ENCODE results near the gene KRT34.

DNA sequence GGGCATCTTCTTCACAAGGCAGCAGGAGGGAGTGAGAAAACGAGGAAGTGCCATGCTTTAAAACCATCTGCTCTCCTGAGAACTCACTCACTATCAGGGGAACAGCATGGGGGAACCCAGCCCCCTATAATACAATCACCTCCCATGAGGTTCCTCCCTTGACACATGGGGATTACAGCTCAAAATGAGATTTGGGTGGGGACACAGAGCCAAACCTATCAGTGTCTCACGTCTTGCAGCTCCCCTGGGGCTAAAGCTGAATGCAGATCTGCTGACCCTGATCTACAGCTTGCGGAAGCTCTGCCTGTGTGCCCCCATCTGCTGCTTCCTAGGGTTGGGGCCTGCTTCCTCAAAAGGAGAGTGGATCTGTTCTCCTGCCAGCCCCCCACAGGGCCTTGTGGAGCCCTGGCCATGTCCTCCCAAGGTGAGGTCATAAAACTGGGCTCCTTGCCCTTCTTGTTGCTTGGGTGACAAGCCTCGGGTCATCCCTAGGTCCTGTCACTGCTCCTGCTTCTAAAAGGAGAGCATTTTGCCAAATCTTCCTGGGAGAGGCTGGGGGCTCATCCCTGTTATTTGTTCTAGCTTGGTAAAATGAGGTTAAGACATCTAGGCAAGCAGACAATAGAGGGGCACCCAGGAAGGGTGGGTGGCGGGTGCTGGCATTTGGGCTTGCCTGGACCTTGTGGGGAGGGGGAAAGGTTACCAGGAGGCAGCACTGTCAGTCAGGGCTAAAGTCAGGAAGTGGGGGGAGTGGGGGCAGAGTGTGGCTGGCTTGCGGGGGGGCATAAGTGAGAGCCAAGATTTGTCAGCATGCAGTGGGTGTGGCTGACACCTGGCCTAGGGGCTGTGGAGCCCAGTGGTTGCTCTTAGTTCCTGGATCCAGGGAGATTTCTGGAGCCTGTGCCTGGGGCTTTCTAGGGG, 47.5 kb downstream of the KRT34 start:
- TF ChIP-seq ISL1 (CRISPR knock-in tag; IDR thresholded peaks at IDR 0.05) = no peak
- no peak for TF ChIP-seq ZFP30 (CRISPR knock-in tag; IDR thresholded peaks at IDR 0.05)
- no peak for TF ChIP-seq SNAI2 (CRISPR knock-in tag; IDR thresholded peaks at IDR 0.05)

Data from SK-N-SH treated with all-trans-retinoic acid at 6 μM for 48 hours (cell line).